ENCODE results near the gene KANK2.

KANK2 gene

DNA sequence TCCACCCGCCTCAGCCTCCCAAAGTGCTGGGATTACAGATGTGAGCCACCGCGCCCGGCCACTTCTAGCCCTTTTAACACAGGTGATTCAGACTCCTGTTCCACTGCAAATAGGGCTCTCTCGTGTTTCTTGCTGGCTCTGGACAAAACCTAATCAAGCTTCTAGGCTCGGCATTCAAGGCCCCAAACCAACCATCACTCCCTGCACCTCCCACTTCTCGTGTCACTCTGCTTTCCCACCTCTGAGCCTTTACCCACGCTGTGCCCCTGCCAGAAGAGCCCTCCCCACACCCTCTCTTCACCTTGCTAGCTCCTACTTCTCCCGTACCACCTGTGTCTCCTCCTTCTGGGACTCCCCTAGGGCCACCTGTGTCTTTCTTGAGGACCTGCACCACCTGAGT, 19.8 kb downstream of the KANK2 start:
- no peak for TF ChIP-seq ZFX (IDR thresholded peaks at IDR 0.05; ENCODE audit: borderline replicate concordance)
- TF ChIP-seq, protein P1, sequence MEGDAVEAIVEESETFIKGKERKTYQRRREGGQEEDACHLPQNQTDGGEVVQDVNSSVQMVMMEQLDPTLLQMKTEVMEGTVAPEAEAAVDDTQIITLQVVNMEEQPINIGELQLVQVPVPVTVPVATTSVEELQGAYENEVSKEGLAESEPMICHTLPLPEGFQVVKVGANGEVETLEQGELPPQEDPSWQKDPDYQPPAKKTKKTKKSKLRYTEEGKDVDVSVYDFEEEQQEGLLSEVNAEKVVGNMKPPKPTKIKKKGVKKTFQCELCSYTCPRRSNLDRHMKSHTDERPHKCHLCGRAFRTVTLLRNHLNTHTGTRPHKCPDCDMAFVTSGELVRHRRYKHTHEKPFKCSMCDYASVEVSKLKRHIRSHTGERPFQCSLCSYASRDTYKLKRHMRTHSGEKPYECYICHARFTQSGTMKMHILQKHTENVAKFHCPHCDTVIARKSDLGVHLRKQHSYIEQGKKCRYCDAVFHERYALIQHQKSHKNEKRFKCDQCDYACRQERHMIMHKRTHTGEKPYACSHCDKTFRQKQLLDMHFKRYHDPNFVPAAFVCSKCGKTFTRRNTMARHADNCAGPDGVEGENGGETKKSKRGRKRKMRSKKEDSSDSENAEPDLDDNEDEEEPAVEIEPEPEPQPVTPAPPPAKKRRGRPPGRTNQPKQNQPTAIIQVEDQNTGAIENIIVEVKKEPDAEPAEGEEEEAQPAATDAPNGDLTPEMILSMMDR (IDR thresholded peaks at IDR 0.05) = no peak
- no peak overlapping the region for H3K27ac ChIP-seq

DNA sequence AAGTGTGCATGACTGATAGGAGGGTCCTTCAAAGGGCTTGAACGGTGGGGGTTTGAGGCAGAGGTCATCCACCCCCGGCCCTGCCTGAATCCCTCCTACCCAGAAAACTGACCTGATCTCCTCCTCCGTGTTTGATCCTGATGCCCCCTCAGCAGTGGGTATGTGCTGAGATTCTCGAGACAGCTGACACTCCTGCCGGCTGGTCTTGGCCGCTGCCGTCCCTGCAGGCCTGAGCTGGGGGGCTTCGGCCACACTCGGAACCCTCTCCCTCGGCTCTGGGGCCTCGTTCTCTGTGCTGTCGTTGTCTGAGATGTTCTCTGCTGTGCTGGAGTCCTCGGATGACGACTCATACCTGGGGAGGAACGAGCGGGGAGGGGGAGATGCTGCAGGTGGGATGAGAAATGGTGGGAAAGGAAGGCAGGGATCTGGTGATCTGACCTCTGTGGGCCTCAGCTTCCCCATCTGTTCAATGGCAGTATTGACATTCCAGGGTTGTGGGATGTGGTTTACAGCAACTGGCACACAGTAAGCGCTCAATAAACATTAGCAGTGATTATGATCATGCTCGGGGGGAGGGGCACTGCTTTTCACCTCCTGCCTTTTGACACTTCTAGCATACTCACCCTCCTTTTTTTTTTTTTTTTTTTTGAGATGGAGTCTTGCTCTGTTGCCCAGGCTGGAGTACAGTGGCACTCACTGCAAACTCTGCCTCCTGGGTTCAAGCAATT, 20.7 kb downstream of the KANK2 start:
- no peak for TF ChIP-seq ZFX (IDR thresholded peaks at IDR 0.05; ENCODE audit: borderline replicate concordance)
- TF ChIP-seq, protein P1 (IDR thresholded peaks at IDR 0.05) = no peak
- no peak overlapping the region for H3K27ac ChIP-seq

DNA sequence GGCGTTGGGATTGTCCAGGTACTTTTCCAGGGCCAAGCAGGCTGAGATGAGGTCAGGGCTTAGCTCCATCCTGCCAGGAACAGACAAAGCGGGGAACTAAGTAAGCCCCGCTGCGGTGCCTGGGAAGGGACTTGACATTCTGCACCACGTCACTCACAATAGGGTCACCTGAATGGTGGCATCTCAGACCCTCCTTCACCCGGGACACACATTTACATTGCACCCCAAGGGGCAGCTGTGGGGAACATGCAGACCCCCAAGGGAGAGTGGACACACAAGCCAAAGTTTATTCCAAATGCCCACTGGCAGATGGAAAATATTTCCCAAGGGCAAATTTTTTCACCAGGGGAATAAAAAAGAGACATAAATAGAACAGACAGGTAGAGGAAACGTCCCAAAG, 21.4 kb downstream of the KANK2 start:
- TF ChIP-seq, protein P1 (IDR thresholded peaks at IDR 0.05) = no peak
- no peak for TF ChIP-seq ZFX (IDR thresholded peaks at IDR 0.05; ENCODE audit: borderline replicate concordance)
- no peak overlapping the region for H3K27ac ChIP-seq

DNA sequence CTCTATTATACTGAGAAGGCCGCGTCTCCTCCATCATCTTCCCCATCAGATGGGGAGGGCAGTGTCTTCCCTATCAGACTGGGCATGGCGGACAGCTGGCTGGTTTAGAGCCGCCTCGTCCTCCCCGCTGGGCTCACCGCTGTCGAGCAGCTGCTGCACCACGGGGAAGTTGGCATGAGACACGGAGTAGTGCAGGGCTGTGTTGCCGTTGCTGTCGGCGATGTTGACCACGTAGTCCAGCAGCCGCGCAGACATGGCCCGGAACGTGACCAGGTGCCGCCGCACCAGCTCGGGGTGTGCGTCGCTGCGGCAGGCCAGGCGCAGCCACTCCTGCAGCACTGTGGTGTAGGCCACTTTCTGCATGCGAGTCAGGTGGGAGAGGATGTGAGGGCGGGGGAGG, 23.0 kb downstream of the KANK2 start:
- H3K27ac ChIP-seq = no peak overlapping the region
- no peak for TF ChIP-seq ZFX (IDR thresholded peaks at IDR 0.05; ENCODE audit: borderline replicate concordance)
- TF ChIP-seq, protein P1 (IDR thresholded peaks at IDR 0.05) = no peak

DNA sequence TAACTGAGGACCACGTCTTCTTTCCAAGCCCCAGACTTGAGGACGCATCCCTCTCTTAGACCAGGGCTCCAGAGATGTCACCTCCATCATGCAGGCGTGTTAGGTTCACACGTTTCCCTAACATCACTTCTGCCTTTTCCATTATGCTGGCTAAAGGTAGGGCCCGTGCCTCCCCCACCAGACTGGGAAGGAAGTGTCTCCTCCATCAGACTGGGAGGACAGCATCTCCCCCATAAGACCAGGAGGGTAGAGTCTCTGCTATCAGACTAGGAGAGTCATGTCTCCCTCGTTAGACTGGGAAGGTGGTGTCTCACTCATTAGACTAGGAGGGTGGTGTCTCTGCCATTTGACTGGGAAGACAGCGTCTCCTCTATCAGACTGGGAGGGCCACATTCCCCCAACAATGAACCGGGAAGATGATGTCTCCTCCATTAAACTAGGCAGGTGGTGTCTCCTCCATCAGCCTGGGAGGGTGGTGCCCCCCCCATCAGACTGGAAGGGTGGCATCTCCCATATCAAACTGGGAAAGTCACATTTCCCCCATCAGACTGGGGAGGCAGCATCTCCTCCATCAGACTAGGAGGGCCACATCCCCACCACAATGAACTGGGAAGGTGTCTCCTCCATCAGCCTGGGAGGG, 23.7 kb downstream of the KANK2 start:
- TF ChIP-seq, protein P1 (IDR thresholded peaks at IDR 0.05) = no peak
- TF ChIP-seq ZFX (IDR thresholded peaks at IDR 0.05; ENCODE audit: borderline replicate concordance) = no peak
- H3K27ac ChIP-seq = no peak overlapping the region

DNA sequence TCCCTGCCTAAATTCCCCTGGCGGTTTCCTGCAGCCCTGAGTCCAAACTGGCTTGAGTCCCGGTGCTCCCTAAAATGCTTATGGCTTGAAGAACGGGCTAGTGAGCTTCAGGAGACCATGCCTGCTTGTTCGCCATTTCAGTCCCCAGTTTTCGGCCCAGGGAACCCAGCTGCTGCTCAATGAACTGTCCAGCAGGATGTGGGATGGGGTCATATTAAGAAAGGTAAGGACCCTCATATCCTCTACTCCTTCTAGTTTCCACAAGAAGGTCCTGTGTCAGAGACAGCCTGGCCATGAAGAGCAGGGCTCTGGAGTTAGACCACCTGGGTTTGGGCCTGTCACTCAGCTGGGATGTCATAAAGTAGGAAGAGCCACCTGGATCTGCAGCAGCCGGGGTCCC, 24.8 kb downstream of the KANK2 start:
- TF ChIP-seq ZFX (IDR thresholded peaks at IDR 0.05; ENCODE audit: borderline replicate concordance) = no peak
- TF ChIP-seq, protein P1 (IDR thresholded peaks at IDR 0.05) = no peak
- no peak overlapping the region for H3K27ac ChIP-seq

DNA sequence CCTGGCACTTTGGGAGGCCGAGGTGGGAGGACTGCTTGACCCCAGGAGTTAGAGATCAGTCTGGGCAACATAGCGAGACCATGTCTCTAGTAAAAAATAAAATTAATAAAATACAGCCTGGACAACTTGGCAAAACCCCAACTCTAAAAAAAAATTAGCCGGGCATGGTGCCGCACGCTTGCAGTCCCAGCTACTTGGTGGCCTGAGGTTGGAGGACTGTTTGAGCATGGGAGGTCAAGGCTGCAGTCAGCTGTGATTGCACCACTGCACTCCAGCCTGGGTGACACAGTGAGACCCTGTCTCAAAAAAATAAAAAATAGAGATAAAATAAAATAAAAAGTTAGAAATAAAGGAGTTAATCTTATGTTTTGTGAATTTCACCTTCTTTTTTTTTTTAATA, 26.2 kb downstream of the KANK2 start:
- no peak for TF ChIP-seq ZFX (IDR thresholded peaks at IDR 0.05; ENCODE audit: borderline replicate concordance)
- TF ChIP-seq, protein P1 (IDR thresholded peaks at IDR 0.05) = no peak
- H3K27ac ChIP-seq = no peak overlapping the region

Data from 22Rv1 (cell line).